Endodermal cell (in vitro differentiated cells): ENCODE measurements around the gene ABHD16B. TPM values are rescaled to one million over a fixed set of nuclear protein-coding genes. Genes with fewer than 3 reads are reported as not detected.

Source experiments
- DNase-seq: peaks from one replicate; pipeline ENCODE4 v3.0.0-alpha.2; 2017
- H3K27ac ChIP-seq: 2 replicates; pipeline ENCODE4 v1.5.1; 2013; ENCODE audit warnings: mild to moderate bottlenecking, low read depth, low read length, moderate library complexity
- H3K27me3 ChIP-seq: 2 replicates; pipeline ENCODE4 v1.6.1; 2013; ENCODE audit warnings: mild to moderate bottlenecking, low read length, moderate library complexity; ENCODE audit not compliant: insufficient read depth, control insufficient read depth, poor library complexity, severe bottlenecking
- H3K36me3 ChIP-seq: 2 replicates; pipeline ENCODE4 v1.7.0; 2013; ENCODE audit warnings: mild to moderate bottlenecking, low read length, moderate library complexity; ENCODE audit not compliant: control insufficient read depth, insufficient read depth
- H3K4me1 ChIP-seq: one replicate; pipeline ENCODE4 v1.7.0; 2013; ENCODE audit warnings: low read length; ENCODE audit not compliant: control insufficient read depth, insufficient read depth
- H3K4me3 ChIP-seq: 2 replicates; pipeline ENCODE4 v1.5.1; 2013; ENCODE audit warnings: mild to moderate bottlenecking, low read length, moderate library complexity
- H3K9ac ChIP-seq: 2 replicates; pipeline ENCODE4 v1.6.1; 2013; ENCODE audit warnings: mild to moderate bottlenecking, low read length, moderate library complexity; ENCODE audit not compliant: poor library complexity, severe bottlenecking; ENCODE audit errors: extremely low read depth
- H3K9me3 ChIP-seq: 2 replicates; pipeline ENCODE4 v1.6.1; 2013; ENCODE audit warnings: mild to moderate bottlenecking, low read length, moderate library complexity; ENCODE audit not compliant: control insufficient read depth
- H3K27ac Mint-ChIP-seq: 2 replicates; pipeline ENCODE4 v1.8.0; 2020; ENCODE audit warnings: mixed read lengths
- H3K27me3 Mint-ChIP-seq: 2 replicates; pipeline ENCODE4 v1.8.0; 2021; ENCODE audit warnings: mild to moderate bottlenecking, mixed read lengths; ENCODE audit not compliant: insufficient read depth
- H3K36me3 Mint-ChIP-seq: 2 replicates; pipeline ENCODE4 v1.8.0; 2020; ENCODE audit warnings: low read depth, mixed read lengths
- H3K4me1 Mint-ChIP-seq: 2 replicates; pipeline ENCODE4 v1.8.0; 2020; ENCODE audit warnings: mixed read lengths
- H3K4me3 Mint-ChIP-seq: 2 replicates; pipeline ENCODE4 v1.8.0; 2020; ENCODE audit warnings: mild to moderate bottlenecking, moderate library complexity, mixed read lengths
- H3K9me3 Mint-ChIP-seq: 2 replicates; pipeline ENCODE4 v1.8.0; 2020; ENCODE audit warnings: mild to moderate bottlenecking, mixed read lengths
- CTCF ChIP-seq: fragments of 200-600 bp; sonication (generic); conservative IDR thresholded peaks from 2 replicates; pipeline ENCODE4 v1.5.0; 2021; ENCODE audit warnings: antibody characterized with exemption, mild to moderate bottlenecking
- WGBS, 2 experiments: methylation state at CpG; one replicate each; pipeline versions ENCODE4 v1.1.5 to v1.1.7; 2013; ENCODE audit warnings: missing lambda C conversion rate in 2 of 2, mixed read lengths in 1 of 2; ENCODE audit not compliant: insufficient coverage in 1 of 2, insufficient read length in 1 of 2; 5-methylcytosine and 5-hydroxymethylcytosine counted together
- total RNA-seq, 2 donors: library from RNA; stranded (reverse); fragmentation: NEBNext Ultra II Directional in 1 of 2; extraction: Animal tissue kit (Norgen Biotek cat#: 25700) in 1 of 2; gene quantifications; 2 replicates in 1 of 2; 3 replicates in 1 of 2; pipeline ENCODE4 v1.2.1, GENCODE V29; 2021

Gene ABHD16B
- total RNA-seq, 2 donors from 2014 or later, result not detected

DNA sequence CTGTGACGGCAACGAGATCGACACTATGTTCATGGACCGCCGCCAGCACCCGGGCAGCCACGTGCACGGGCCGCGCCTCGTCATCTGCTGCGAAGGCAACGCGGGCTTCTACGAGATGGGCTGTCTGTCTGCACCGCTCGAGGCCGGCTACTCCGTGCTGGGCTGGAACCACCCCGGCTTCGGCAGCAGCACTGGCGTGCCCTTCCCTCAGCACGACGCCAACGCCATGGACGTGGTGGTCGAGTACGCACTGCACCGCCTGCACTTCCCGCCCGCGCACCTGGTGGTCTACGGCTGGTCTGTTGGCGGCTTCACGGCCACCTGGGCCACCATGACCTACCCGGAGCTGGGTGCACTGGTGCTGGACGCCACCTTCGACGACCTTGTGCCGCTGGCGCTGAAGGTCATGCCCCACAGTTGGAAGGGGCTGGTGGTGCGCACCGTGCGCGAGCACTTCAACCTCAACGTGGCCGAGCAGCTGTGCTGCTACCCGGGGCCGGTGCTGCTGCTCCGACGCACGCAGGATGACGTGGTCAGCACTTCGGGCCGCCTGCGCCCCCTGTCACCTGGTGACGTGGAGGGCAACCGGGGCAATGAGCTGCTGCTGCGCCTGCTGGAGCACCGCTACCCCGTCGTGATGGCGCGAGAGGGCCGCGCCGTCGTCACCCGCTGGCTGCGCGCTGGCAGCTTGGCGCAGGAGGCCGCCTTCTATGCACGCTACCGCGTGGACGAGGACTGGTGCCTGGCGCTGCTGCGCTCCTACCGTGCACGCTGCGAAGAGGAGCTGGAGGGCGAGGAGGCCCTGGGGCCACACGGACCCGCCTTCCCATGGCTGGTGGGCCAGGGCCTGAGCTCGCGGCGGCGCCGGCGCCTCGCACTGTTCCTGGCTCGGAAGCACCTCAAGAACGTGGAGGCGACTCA, 943 bp downstream of the ABHD16B start:
- Mint-ChIP-seq H3K27me3 (no peaks in the 10 kb centered on the region), H3K4me3 (no peak overlapping the region), H3K27ac (no peak overlapping the region), H3K9me3 (no peaks in the 10 kb centered on the region), H3K4me1 (peaks cover 36% of the 10 kb centered on the region), H3K36me3 (peaks cover 4% of the 10 kb centered on the region)
- Histone ChIP-seq H3K9me3 (no peaks in the 10 kb centered on the region), H3K4me1 (peaks cover 4% of the 10 kb centered on the region), H3K27ac (no peak overlapping the region), H3K9ac (no peak overlapping the region), H3K27me3 (no peaks in the 10 kb centered on the region), H3K4me3 (no peak overlapping the region), H3K36me3 (peaks cover 6% of the 10 kb centered on the region)
- TF ChIP-seq CTCF, result no peak
- WGBS, 2 experiments, result 97 to 99% methylated on average over 81 to 95 of the region's 95 CpGs
- DNase-seq, result no peak

DNA sequence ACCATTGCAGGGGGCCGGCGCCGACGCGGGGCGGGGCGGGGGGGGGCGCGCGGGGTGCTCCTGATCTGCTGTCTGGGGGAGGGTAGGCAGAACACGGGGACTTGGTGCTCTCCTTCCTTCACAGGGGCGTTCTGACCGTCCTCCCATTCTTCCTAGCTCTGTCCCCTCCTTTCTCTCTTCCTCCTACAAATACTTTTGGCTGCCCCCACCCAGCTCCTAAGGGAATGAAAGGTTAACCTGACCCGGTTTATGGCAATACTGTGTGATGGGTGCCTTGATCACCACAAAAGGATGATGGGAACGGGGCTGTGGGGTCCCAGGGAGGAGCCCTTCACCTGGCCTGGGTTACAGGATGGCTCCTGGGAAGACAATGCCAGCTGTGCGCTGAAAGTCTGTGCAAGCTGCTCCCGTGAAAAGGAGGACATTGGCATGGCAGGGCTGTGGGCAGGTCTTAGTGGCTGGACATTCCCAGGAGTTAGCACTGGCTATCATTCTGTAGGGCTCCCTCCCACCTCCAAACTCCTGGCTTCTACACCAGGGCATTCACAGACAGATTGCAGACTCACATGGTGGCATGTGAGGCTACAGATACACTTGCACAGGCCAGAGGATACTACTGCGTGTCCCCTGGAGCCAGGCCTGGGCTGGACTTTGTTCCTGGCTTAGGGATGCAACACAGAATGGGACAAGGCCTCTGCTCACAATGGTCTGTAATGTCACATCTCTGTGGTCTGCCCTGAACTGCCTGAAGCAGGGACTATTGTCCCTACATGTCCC, 1.9 kb downstream of the ABHD16B start:
- Mint-ChIP-seq H3K4me3 (peak overlapping the region; percentile 91), H3K27ac (peak overlapping the region; percentile 96), H3K4me1 (peaks cover 33% of the 10 kb centered on the region), H3K9me3 (no peaks in the 10 kb centered on the region), H3K27me3 (no peaks in the 10 kb centered on the region), H3K36me3 (peaks cover 7% of the 10 kb centered on the region)
- H3K36me3 ChIP-seq, result peaks cover 10% of the 10 kb centered on the region
- peaks cover 4% of the 10 kb centered on the region for H3K4me1 ChIP-seq
- no peak for DNase-seq
- no peak overlapping the region for H3K27ac ChIP-seq
- peak overlapping the region; percentile 96 for H3K4me3 ChIP-seq
- H3K9me3 ChIP-seq, result no peaks in the 10 kb centered on the region
- H3K9ac ChIP-seq, result peak overlapping the region; percentile 84
- no peak for TF ChIP-seq CTCF
- no peaks in the 10 kb centered on the region for H3K27me3 ChIP-seq
- 94 to 96% methylated on average over 10 to 16 of the region's 18 CpGs for WGBS, 2 experiments

DNA sequence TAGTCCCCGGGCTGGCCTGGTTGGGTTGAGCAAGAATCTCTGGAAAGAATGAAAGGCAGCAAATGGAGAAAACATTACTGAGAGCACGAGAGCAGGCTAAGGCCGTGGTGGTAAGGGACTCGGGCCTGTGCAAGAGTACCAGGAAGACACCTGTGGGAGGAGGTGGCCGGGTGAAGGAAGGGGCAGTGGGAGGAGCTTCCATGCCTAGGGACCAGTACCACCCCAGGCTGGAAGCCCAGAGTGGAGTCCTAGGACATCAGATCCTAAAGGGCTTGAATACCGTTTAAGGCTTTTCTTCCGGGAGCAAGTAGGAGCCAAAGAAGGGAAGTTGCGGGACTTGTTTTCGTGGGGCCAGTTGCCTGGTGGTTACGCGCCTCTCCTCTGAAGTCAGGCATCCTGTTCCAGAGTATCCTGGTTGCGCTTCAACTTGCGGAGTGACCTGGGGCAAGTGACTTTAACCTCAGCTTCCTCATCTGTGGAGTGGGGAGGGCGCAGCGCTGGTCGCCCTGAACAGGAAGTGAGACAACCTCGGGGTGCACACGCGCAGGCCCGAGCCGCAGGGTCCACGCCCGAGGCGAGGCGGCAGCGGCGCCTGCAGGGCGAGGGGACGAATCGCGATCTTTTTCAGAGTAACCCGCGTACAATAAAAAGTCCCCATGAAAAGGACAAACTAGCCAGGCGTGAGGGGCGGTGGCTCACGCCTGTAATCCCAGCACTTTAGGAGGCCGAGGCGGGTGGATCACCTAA, 2.7 kb downstream of the ABHD16B start:
- Histone ChIP-seq H3K27ac (no peak overlapping the region), H3K9me3 (no peaks in the 10 kb centered on the region), H3K4me1 (no peaks in the 10 kb centered on the region), H3K27me3 (no peaks in the 10 kb centered on the region), H3K4me3 (peak overlapping the region; percentile 96), H3K36me3 (peaks cover 17% of the 10 kb centered on the region), H3K9ac (peak overlapping the region; percentile 84)
- Mint-ChIP-seq H3K27ac (peak overlapping the region; percentile 96), H3K36me3 (peaks cover 11% of the 10 kb centered on the region), H3K4me1 (peaks cover 25% of the 10 kb centered on the region), H3K4me3 (peak overlapping the region; percentile 91), H3K9me3 (no peaks in the 10 kb centered on the region), H3K27me3 (no peaks in the 10 kb centered on the region)
- DNase-seq, result peak; percentile 82
- 25 to 37% methylated on average over 22 to 38 of the region's 38 CpGs for WGBS, 2 experiments
- peak; percentile 70 for TF ChIP-seq CTCF
